GM21360 (cell line): Measurements from ENCODE around the gene KLC4.

Experiments
- ATAC-seq: cut with Tn5 transposase; IDR thresholded peaks from one replicate; pipeline ENCODE4 v1.9.1; 2021; ENCODE audit warnings: mild to moderate bottlenecking, moderate library complexity; ENCODE audit not compliant: unreplicated experiment

Gene KLC4

DNA sequence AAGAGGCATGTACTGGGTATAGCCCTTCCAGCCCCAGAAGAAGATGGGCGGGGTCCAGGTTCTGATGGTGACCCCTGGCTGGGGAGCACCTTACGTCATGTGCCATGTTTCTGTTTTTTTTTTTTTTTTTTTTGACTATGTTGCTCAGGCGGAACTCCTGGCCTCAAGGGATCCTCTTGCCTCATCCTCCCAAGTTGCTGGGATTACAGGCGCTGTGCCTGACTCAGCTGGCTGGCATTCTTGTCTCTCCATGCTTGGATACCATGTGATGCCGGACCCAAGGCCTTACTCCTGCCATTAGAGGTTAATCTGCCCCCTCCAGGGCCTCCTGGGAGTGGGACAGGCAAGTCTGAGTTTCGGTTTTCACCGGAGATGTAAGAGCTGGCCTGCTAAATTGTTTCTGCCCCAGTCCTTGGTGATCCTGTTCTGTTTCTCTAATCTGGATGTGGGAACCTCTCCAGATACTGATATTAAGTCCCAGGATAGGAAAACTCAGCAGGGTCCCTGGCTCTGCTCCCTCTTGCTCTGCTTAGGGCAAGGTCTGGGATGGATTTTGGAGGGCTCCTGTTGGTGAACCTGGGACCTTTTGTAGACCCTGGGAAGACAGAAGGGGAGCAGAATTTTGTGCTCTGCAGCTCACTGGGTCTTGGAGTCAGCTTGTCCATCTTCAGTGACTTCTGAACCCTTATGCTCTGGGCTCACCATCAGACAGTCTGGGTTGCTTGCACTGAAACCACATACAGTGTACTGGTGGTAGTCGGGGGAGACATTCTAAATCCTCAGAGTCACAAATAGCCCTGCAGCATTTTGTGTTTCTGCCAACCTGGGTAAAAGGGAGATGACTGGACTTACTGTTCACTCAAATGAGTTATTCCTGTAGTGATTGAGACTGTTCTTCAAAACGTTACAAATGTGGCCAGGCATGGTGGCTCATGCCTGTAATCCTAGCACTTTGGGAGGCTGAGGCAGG is 61.8 kb downstream of the KLC4 start:
- no peak for ATAC-seq

DNA sequence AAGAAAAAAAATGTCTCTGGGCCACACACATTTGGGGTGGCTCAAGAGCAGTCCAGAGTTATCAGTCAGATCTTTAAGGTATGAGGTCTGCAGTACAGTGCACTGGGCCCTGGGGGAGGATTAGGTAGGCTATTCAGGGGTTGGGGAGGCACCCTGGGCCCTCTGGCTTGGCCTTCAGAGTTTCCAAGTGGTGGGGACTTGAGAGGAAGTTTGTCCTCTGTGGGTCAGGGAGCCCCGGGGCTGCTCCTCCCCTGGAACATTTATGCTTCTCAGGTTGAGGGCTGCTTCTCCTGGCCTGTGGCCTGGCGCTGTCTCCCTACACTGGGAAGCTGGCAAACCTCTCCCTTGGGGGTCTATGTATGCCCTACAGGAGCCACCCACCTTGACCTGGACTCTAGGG is 62.7 kb downstream of the KLC4 start:
- ATAC-seq: no peak

DNA sequence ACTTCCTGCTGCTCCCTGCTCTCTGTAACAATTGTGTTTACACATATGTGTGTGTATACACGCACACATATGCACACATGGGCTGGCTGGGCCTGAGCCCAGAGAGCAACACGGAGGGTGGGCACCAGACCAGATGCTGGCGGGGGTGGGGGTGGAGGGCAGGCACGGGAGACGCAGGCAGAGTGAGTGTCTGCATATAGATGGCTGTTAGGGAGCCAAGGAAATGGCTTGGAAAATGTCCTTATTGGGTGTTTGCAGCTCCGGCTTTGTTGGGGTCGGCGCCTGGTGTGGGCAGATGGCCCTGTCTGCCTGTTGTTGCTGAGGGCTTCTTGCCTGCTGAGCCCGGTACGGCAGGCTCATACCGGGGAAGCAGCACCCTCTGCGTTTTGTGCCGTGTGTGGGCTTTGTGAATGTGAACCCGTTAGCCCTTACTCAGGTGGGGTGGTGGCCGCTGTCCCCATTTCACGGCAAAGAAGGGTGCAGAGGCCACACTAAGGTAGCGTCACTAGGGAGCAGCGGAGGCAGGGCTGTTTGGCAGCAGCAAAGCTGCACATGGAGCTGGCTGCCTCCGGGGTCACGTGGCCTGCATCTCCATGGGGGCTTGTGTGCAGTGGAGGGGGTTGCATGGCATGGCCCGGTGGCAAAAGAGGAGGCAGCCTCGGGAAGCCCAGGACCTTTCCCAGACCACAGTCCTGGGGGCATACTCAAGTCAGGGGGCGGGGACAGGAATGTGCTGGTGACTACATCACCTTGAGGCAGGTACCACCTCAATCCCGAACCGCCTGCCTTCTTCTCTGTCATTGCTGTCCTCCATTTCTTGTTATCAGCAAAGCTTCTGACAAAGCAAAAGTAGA is 64.3 kb downstream of the KLC4 start:
- ATAC-seq: no peak

DNA sequence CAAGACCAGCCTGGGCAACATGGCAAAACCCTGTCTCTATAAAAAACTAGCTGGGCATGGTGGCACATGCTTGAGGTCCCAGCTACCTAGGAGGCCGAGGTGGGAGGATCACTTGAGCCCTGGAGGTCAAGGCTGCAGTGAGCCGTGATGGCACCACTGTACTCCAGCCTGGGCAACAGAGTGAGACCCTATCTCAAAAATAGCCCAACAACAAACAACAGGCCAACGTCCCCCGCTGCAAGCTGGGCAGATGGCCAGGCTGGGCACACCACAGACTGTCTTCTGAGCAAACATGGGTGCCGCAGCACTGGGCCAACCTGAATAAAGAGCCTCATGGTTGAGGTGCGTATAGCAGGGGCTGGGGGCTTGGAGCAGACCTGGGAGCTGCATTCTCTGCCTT is 65.0 kb downstream of the KLC4 start:
- ATAC-seq: no peak
